Measurements from ENCODE around the gene INSYN1. TPM values are rescaled to one million over a fixed set of nuclear protein-coding genes. Genes with fewer than 3 reads are reported as not detected.

The INSYN1 gene
- total and polyA plus RNA-seq, 4 donors, result 0.86 to 5.6 (median 4.0) TPM

- Histone ChIP-seq H3K4me1 (ENCODE audit: control insufficient read depth in 5 of 5, insufficient read depth in 5 of 5, low read length in 5 of 5) (peaks cover 0 to 29% (median 3%) of the 10 kb centered on the region in 5 donors), H3K27me3 (ENCODE audit: control insufficient read depth in 3 of 3, insufficient read depth in 3 of 3, low read length in 2 of 3) (peaks cover 0 to 10% (median 4%) of the 10 kb centered on the region in 3 donors), H3K27ac (ENCODE audit: low read depth in 1 of 2, low read length in 1 of 2) (no peak overlapping the region), H3K36me3 (ENCODE audit: control insufficient read depth in 4 of 4, insufficient read depth in 4 of 4, low read length in 4 of 4) (peaks cover 0 to 3% (median 0%) of the 10 kb centered on the region in 4 donors), H3K9ac (ENCODE audit: insufficient read depth in 1 of 2, low read length in 2 of 2) (no peak overlapping the region), H3K4me3 (no peak overlapping the region), H3K9me3 (ENCODE audit: control insufficient read depth in 4 of 4, insufficient read depth in 3 of 4, low read length in 3 of 4) (no peaks in the 10 kb centered on the region)
- WGBS, 2 donors, result 74 to 75% methylated on average over 8 of the region's 8 CpGs
- TF ChIP-seq, protein P1, sequence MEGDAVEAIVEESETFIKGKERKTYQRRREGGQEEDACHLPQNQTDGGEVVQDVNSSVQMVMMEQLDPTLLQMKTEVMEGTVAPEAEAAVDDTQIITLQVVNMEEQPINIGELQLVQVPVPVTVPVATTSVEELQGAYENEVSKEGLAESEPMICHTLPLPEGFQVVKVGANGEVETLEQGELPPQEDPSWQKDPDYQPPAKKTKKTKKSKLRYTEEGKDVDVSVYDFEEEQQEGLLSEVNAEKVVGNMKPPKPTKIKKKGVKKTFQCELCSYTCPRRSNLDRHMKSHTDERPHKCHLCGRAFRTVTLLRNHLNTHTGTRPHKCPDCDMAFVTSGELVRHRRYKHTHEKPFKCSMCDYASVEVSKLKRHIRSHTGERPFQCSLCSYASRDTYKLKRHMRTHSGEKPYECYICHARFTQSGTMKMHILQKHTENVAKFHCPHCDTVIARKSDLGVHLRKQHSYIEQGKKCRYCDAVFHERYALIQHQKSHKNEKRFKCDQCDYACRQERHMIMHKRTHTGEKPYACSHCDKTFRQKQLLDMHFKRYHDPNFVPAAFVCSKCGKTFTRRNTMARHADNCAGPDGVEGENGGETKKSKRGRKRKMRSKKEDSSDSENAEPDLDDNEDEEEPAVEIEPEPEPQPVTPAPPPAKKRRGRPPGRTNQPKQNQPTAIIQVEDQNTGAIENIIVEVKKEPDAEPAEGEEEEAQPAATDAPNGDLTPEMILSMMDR (IDR thresholded peaks at IDR 0.05; ENCODE audit: control extremely low read depth, extremely low read depth), result no peak
- ATAC-seq (ENCODE audit: insufficient read depth, low FRiP score) (no peak), DNase-seq (no peak)
Measured at GRCh38 chr15:73754461-73754860, 1.3 kb upstream of the INSYN1 start.

- Histone ChIP-seq H3K9me3 (ENCODE audit: control insufficient read depth in 4 of 4, insufficient read depth in 3 of 4, low read length in 3 of 4) (no peaks in the 10 kb centered on the region), H3K4me1 (ENCODE audit: control insufficient read depth in 5 of 5, insufficient read depth in 5 of 5, low read length in 5 of 5) (peaks cover 0 to 29% (median 3%) of the 10 kb centered on the region in 5 donors), H3K36me3 (ENCODE audit: control insufficient read depth in 4 of 4, insufficient read depth in 4 of 4, low read length in 4 of 4) (peaks cover 0 to 4% (median 1%) of the 10 kb centered on the region in 4 donors), H3K9ac (ENCODE audit: insufficient read depth in 1 of 2, low read length in 2 of 2) (no peak overlapping the region), H3K4me3 (peak overlapping the region; percentile 33), H3K27ac (ENCODE audit: low read depth in 1 of 2, low read length in 1 of 2) (peak overlapping the region in 1 of 2 donors; percentile 57), H3K27me3 (ENCODE audit: control insufficient read depth in 3 of 3, insufficient read depth in 3 of 3, low read length in 2 of 3) (peaks cover 0 to 10% (median 4%) of the 10 kb centered on the region in 3 donors)
- ATAC-seq (ENCODE audit: insufficient read depth, low FRiP score) (peak; percentile 23), DNase-seq (peak; percentile 50 to 61 (median 57))
- 0 to 1% methylated on average over 5 to 56 of the region's 56 CpGs for WGBS, 2 donors
- TF ChIP-seq, protein P1 (IDR thresholded peaks at IDR 0.05; ENCODE audit: control extremely low read depth, extremely low read depth), result no peak
Measured at GRCh38 chr15:73752806-73753193, 351 bp downstream of the INSYN1 start.

DNA sequence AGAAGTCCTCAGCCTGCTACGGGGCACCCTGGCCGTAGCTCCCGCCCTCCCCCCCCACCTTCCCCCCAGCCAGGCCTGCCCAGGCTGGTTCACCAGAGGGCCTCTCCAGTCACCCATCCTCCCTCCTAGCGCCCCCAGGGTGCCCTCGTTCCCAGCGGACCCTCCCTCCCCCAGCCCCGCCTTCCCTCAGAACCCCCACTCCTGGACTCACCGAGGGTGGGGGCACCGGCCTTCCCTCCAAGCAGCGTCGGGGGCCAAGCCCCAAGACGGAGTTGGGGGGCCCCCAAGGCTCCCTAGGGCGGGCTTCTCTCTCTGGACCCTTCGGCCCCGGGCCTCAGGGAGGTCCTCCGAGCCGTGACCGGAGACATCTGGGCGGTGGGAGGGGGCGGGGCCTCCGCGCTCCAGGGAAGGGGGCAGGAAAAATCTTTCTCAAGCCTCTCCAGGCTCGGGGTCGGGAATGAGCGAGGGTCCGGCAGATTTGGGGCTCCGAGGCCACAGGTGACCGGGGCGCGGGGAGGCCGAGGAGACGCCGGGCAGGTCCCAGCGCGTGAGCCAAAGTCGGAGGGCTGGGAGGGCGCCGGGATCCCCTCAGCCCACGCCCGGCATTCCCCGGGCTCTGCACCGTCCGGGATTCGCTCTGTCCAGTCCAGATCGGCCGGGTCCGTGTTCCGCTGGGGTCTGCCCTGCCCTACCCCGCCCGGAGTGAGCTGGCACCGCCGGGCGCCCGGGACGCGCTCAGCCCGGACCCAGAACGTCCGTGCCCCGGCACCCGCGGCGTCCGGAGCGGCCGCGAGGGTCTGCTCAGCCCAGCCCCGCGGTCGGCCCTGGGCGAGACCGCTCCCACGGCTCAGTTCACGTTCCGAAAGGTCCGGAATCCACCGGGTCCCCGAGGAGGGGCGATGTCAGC is 999 bp downstream of the INSYN1 start:
- Histone ChIP-seq H3K27me3 (ENCODE audit: control insufficient read depth in 3 of 3, insufficient read depth in 3 of 3, low read length in 2 of 3) (peaks cover 0 to 10% (median 4%) of the 10 kb centered on the region in 3 donors), H3K36me3 (ENCODE audit: control insufficient read depth in 4 of 4, insufficient read depth in 4 of 4, low read length in 4 of 4) (peaks cover 0 to 4% (median 1%) of the 10 kb centered on the region in 4 donors), H3K9me3 (ENCODE audit: control insufficient read depth in 4 of 4, insufficient read depth in 3 of 4, low read length in 3 of 4) (no peaks in the 10 kb centered on the region), H3K27ac (ENCODE audit: low read depth in 1 of 2, low read length in 1 of 2) (peak overlapping the region in 1 of 2 donors; percentile 57), H3K4me3 (peak overlapping the region; percentile 33), H3K4me1 (ENCODE audit: control insufficient read depth in 5 of 5, insufficient read depth in 5 of 5, low read length in 5 of 5) (peaks cover 0 to 29% (median 3%) of the 10 kb centered on the region in 5 donors), H3K9ac (ENCODE audit: insufficient read depth in 1 of 2, low read length in 2 of 2) (no peak overlapping the region)
- WGBS, 2 donors, result 1 to 2% methylated on average over 67 to 79 of the region's 79 CpGs
- peak in 2 of 3 donors; percentile 18 to 22 for DNase-seq
- TF ChIP-seq, protein P1 (IDR thresholded peaks at IDR 0.05; ENCODE audit: control extremely low read depth, extremely low read depth), result no peak
- peak; percentile 36 for ATAC-seq (ENCODE audit: insufficient read depth, low FRiP score)
